Caki2 (cell line): ENCODE data around the gene ZNF771. TPM values are rescaled to one million over a fixed set of nuclear protein-coding genes. Genes with fewer than 3 reads are reported as not detected.
A peak's percentile ranks its signal among the peaks of the same experiment; 100 is the strongest.

Experiments used
- DNase-seq: peaks from one replicate; pipeline ENCODE4 v3.0.0-alpha.2; 2015; ENCODE audit warnings: low read depth
- in situ Hi-C: cut with HindIII; loops from 2 replicates; pipeline ENCODE4 v1.10.0; 2016; ENCODE audit warnings: low sequenced_read_pairs, low pct_unique_long_range_greater_than_20kb, mixed read lengths
- total RNA-seq: library from RNA; depleted of rRNA; stranded (reverse); fragments of >200 nt; shearing (Covaris generic); gene quantifications from 2 replicates; pipeline ENCODE4 v1.2.3, GENCODE V29; 2014; ENCODE audit warnings: low replicate concordance

Gene ZNF771
- total RNA-seq, 1 experiment from 2014 or later = 35.7 TPM

GRCh38 chr16:30416624-30417528 lies 9.5 kb downstream of the ZNF771 start:
- no peak for DNase-seq
- in situ Hi-C loops = no loop called here

GRCh38 chr16:30417529-30418349 lies 10.3 kb downstream of the ZNF771 start:
- in situ Hi-C loops = no loop called here
- peak; percentile 98 for DNase-seq

DNA sequence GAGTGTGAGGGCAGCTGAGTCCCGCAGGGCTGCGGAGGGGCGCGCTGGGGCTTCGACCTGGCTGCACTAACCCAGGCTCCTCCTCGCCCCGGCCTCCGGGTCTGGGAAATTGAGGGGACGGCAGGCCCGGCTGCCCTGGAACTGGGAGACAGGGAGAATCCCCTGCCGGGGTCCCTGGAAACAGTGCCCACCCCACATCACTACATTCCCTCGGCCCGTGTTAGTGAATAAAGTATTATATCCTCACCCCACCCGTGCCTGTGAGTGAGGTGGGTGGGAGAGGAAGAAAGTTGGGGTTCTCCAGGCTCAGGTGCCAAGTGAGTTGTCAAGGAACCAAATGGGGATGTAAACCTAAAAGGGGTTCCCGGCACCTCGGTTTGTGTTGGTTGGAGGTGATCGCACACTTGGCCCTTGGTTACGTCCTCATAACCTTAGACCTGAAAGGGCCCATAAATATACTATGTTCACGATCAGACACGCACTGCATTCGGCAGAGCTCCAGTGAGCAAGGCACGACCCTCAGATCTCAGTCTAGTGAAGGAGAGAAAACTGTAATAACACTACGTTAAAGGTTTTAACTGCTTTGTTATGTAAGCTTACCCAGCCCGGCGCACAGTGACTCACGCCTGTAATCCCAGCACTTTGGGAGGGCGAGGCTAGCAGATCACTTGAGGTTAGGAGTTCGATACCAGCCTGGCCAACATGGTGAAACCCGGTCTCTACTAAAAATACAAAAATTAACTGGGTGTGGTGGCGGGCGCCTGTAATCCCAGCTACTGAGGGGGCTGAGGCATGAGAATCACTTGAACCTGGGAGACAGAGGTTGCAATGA lies 11.2 kb downstream of the ZNF771 start:
- peak; percentile 42 for DNase-seq
- in situ Hi-C loops = no loop called here

GRCh38 chr16:30421010-30421409 lies 13.6 kb downstream of the ZNF771 start:
- DNase-seq = no peak
- in situ Hi-C loops = no loop called here

GRCh38 chr16:30428055-30428454 lies 20.6 kb downstream of the ZNF771 start:
- in situ Hi-C loops = no loop called here
- DNase-seq = no peak

GRCh38 chr16:30429418-30429677 lies 21.9 kb downstream of the ZNF771 start:
- DNase-seq = no peak
- in situ Hi-C loops = no loop called here

DNA sequence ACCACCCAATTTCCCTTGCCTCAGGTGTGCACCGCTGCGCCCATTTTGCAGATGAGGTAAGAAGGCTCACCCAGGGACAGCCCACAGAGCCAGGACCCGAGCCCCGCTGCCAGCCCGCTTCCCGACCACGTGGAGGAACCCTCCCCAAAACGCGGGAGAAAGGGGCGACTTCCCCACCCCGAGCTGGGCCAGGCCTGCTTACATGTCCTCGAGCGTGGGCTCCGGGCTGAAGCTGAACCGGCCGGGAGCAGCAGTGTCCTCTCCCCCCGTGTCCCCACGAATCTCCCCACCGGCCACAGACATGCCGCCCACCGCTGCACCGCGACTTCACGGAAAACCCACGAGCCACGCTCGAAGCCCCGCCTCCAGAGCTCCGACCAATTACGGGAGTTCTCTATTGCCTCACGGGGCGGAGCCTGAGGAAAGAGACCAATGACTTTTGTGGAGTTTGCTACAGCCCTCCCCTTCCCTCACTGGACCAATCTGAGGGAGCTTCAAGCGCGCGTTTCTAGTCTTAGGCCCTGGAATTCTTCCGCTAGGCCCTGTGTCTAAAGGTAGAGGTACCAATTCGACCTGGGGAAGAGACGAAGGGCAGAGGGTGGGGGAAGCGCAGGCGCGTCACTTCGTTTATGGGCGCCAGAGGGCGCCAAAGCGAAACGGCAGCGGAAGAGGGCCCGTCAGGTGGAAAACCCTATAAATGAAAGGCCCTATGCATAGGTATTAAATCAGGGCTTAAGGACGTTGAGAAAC lies 22.4 kb downstream of the ZNF771 start, which contains the start of gene DCTPP1:
Gene DCTPP1 (minus strand): TSS at position 353 of the 750 bp plus-strand sequence. CDS start 50 bp downstream, at position 303.
- peak; percentile 100 for DNase-seq
- in situ Hi-C loops = no loop called here

- DNase-seq = no peak
- in situ Hi-C loops = no loop called here
These were observed 23.1 kb downstream of the ZNF771 start for GRCh38 chr16:30430428-30430970.

- no peak for DNase-seq
- in situ Hi-C loops = no loop called here
These were observed 27.4 kb downstream of the ZNF771 start for GRCh38 chr16:30434852-30435251.

- in situ Hi-C loops = no loop called here
- DNase-seq = no peak
These were observed 30.2 kb downstream of the ZNF771 start for GRCh38 chr16:30437511-30438046.

- no peak for DNase-seq
- in situ Hi-C loops = no loop called here
These were observed 31.4 kb downstream of the ZNF771 start for GRCh38 chr16:30438835-30439234.

- no peak for DNase-seq
- in situ Hi-C loops = loop anchor here (10.0 kb wide), 1 partner anchor 75 kb away; no protein-coding TSS in a partner anchor
These were observed 32.4 kb downstream of the ZNF771 start for GRCh38 chr16:30439720-30440348.

GRCh38 chr16:30443631-30444030 lies 36.2 kb downstream of the ZNF771 start:
- DNase-seq = no peak
- in situ Hi-C loops = loop anchor here (10.0 kb wide), 1 partner anchor 71 kb away; no protein-coding TSS in a partner anchor

GRCh38 chr16:30444231-30445148 lies 37.1 kb downstream of the ZNF771 start:
- peak; percentile 16 for DNase-seq
- in situ Hi-C loops = loop anchor here (10.0 kb wide), 1 partner anchor 70 kb away; no protein-coding TSS in a partner anchor

- in situ Hi-C loops = loop anchor here (10.0 kb wide), 1 partner anchor 70 kb away; no protein-coding TSS in a partner anchor
- DNase-seq = no peak
These were observed 37.7 kb downstream of the ZNF771 start for GRCh38 chr16:30445149-30445407.
